Thymus (tissue), 11 donors: ENCODE data around the gene TRIP12. TPM values are rescaled to one million over a fixed set of nuclear protein-coding genes. Genes with fewer than 3 reads are reported as not detected.

Source experiments
- DNase-seq, 9 donors: peaks; one replicate each; pipeline ENCODE4 v3.0.0-alpha.2; 2013; ENCODE audit warnings: low spot score in 9 of 9, low read depth in 6 of 9, missing footprints in 1 of 9
- H3K27ac ChIP-seq, 2 donors: one replicate each; pipeline ENCODE4 v1.5.1; 2013; ENCODE audit warnings: control low read depth in 1 of 2, low read depth in 1 of 2, low read length in 1 of 2, mild to moderate bottlenecking in 1 of 2, moderate library complexity in 1 of 2
- H3K27me3 ChIP-seq, 2 donors: one replicate each; pipeline ENCODE4 v1.5.1; 2013; ENCODE audit warnings: low read length in 1 of 2; ENCODE audit not compliant: control insufficient read depth in 2 of 2, insufficient read depth in 1 of 2
- H3K36me3 ChIP-seq, 2 donors: one replicate each; pipeline ENCODE4 v1.5.1; 2013; ENCODE audit warnings: low read length in 1 of 2, mild to moderate bottlenecking in 1 of 2, moderate library complexity in 1 of 2; ENCODE audit not compliant: control insufficient read depth in 2 of 2, insufficient read depth in 2 of 2
- H3K4me1 ChIP-seq, 2 donors: one replicate each; pipeline ENCODE4 v1.5.1; 2013; ENCODE audit warnings: low read length in 2 of 2; ENCODE audit not compliant: control insufficient read depth in 2 of 2, insufficient read depth in 2 of 2
- H3K4me3 ChIP-seq, 2 donors: one replicate each; pipeline ENCODE4 v1.5.1; 2013; ENCODE audit warnings: low read length in 2 of 2, control low read depth in 1 of 2, mild to moderate bottlenecking in 1 of 2
- H3K9me3 ChIP-seq, 2 donors: one replicate each; pipeline ENCODE4 v1.5.1; 2013; ENCODE audit warnings: low read length in 1 of 2, mild to moderate bottlenecking in 1 of 2; ENCODE audit not compliant: control insufficient read depth in 2 of 2, insufficient read depth in 1 of 2
- whole genome bisulfite sequencing: extraction: QIAGEN DNeasy Blood & Tissue Kit; methylation state at CpG from one replicate; pipeline ENCODE4 v1.1.7; 2013; 5-methylcytosine and 5-hydroxymethylcytosine counted together
- polyA plus RNA-seq: library from polyadenylated mRNA; stranded (reverse); fragments of 200-250 nt; gene quantifications from one replicate; pipeline ENCODE4 v1.2.3, GENCODE V29; 2013
- total RNA-seq: library from RNA; stranded (reverse); fragments of 120-200 nt; gene quantifications from one replicate; pipeline ENCODE4 v1.2.4, GENCODE V29; 2013
- donor health status: healthy.

The TRIP12 gene
- total and polyA plus RNA-seq, 2 donors = 37.7 to 119 TPM

- no peaks in the 10 kb centered on the region for H3K9me3 ChIP-seq
- no peaks in the 10 kb centered on the region for H3K4me1 ChIP-seq
- no peak overlapping the region for H3K27ac ChIP-seq
- H3K4me3 ChIP-seq = no peak overlapping the region
- no peaks in the 10 kb centered on the region for H3K36me3 ChIP-seq
- DNase-seq = no peak
- no peaks in the 10 kb centered on the region for H3K27me3 ChIP-seq
- 95% methylated on average over 1 of the region's 1 CpG for WGBS
Observed at GRCh38 chr2:229947544-229947943, 25.7 kb upstream of the TRIP12 start.

GRCh38 chr2:229945975-229946374 lies 24.2 kb upstream of the TRIP12 start:
- H3K4me1 ChIP-seq = no peaks in the 10 kb centered on the region
- no peak for DNase-seq
- no peaks in the 10 kb centered on the region for H3K27me3 ChIP-seq
- H3K27ac ChIP-seq = no peak overlapping the region
- no peaks in the 10 kb centered on the region for H3K9me3 ChIP-seq
- WGBS = 99% methylated on average over 8 of the region's 8 CpGs
- no peaks in the 10 kb centered on the region for H3K36me3 ChIP-seq
- H3K4me3 ChIP-seq = no peak overlapping the region

GRCh38 chr2:229943770-229944449 lies 22.1 kb upstream of the TRIP12 start:
- 63% methylated on average over 5 of the region's 5 CpGs for WGBS
- H3K36me3 ChIP-seq = no peaks in the 10 kb centered on the region
- DNase-seq = no peak
- H3K27me3 ChIP-seq = no peaks in the 10 kb centered on the region
- H3K27ac ChIP-seq = no peak overlapping the region
- H3K9me3 ChIP-seq = no peaks in the 10 kb centered on the region
- H3K4me1 ChIP-seq = no peaks in the 10 kb centered on the region
- H3K4me3 ChIP-seq = no peak overlapping the region

- WGBS = 98% methylated on average over 2 of the region's 2 CpGs
- H3K4me1 ChIP-seq = no peaks in the 10 kb centered on the region
- no peak for DNase-seq
- no peak overlapping the region for H3K4me3 ChIP-seq
- peaks cover 0 to 5% of the 10 kb centered on the region in 2 donors for H3K9me3 ChIP-seq
- H3K27ac ChIP-seq = no peak overlapping the region
- H3K36me3 ChIP-seq = no peaks in the 10 kb centered on the region
- no peaks in the 10 kb centered on the region for H3K27me3 ChIP-seq
Observed at GRCh38 chr2:229943171-229943570, 21.4 kb upstream of the TRIP12 start.

GRCh38 chr2:229942671-229943070 lies 20.9 kb upstream of the TRIP12 start:
- Histone ChIP-seq H3K4me3 (no peak overlapping the region), H3K27ac (no peak overlapping the region), H3K36me3 (no peaks in the 10 kb centered on the region), H3K27me3 (no peaks in the 10 kb centered on the region), H3K9me3 (peaks cover 0 to 5% of the 10 kb centered on the region in 2 donors), H3K4me1 (no peaks in the 10 kb centered on the region)
- no peak for DNase-seq
- WGBS = 96% methylated on average over 8 of the region's 8 CpGs

GRCh38 chr2:229937537-229937936 lies 15.7 kb upstream of the TRIP12 start:
- H3K27me3 ChIP-seq = no peaks in the 10 kb centered on the region
- DNase-seq = no peak
- 97% methylated on average over 4 of the region's 4 CpGs for WGBS
- H3K4me1 ChIP-seq = no peaks in the 10 kb centered on the region
- peaks cover 0 to 2% of the 10 kb centered on the region in 2 donors for H3K36me3 ChIP-seq
- peaks cover 0 to 8% of the 10 kb centered on the region in 2 donors for H3K9me3 ChIP-seq
- H3K4me3 ChIP-seq = no peak overlapping the region
- H3K27ac ChIP-seq = no peak overlapping the region

GRCh38 chr2:229931241-229931640 lies 9.4 kb upstream of the TRIP12 start:
- peaks cover 0 to 2% of the 10 kb centered on the region in 2 donors for H3K9me3 ChIP-seq
- no peak overlapping the region for H3K27ac ChIP-seq
- 99% methylated on average over 5 of the region's 5 CpGs for WGBS
- no peaks in the 10 kb centered on the region for H3K27me3 ChIP-seq
- H3K4me3 ChIP-seq = no peak overlapping the region
- no peaks in the 10 kb centered on the region for H3K4me1 ChIP-seq
- no peak for DNase-seq
- peaks cover 0 to 2% of the 10 kb centered on the region in 2 donors for H3K36me3 ChIP-seq

GRCh38 chr2:229930656-229931055 lies 8.8 kb upstream of the TRIP12 start:
- Histone ChIP-seq H3K27ac (no peak overlapping the region), H3K9me3 (no peaks in the 10 kb centered on the region), H3K27me3 (no peaks in the 10 kb centered on the region), H3K36me3 (peaks cover 0 to 2% of the 10 kb centered on the region in 2 donors), H3K4me1 (no peaks in the 10 kb centered on the region), H3K4me3 (no peak overlapping the region)
- no peak for DNase-seq
- WGBS = 70% methylated on average over 7 of the region's 7 CpGs

GRCh38 chr2:229927817-229928321 lies 6.1 kb upstream of the TRIP12 start:
- Histone ChIP-seq H3K36me3 (no peaks in the 10 kb centered on the region), H3K4me1 (peaks cover 0 to 3% of the 10 kb centered on the region in 2 donors), H3K27me3 (no peaks in the 10 kb centered on the region), H3K27ac (peak overlapping the region in 1 of 2 donors; percentile 7), H3K4me3 (no peak overlapping the region), H3K9me3 (no peaks in the 10 kb centered on the region)
- 89% methylated on average over 2 of the region's 2 CpGs for WGBS
- DNase-seq = peak in 1 of 9 donors; percentile 35
